Loucy (cell line): Measurements from ENCODE around the gene NPY.

Experiments
- EZH2phosphoT487 ChIP-seq: fragments of 200-600 bp; IDR thresholded peaks from 2 replicates; pipeline ENCODE4 v1.6.1; 2018; ENCODE audit warnings: antibody characterized with exemption, mild to moderate bottlenecking, moderate library complexity, borderline replicate concordance
- TF ChIP-seq, protein P1 (sequence below): fragments of 200-600 bp; sonication (generic); conservative IDR thresholded peaks from 2 replicates; pipeline ENCODE4 v1.5.1; 2014; ENCODE audit warnings: mild to moderate bottlenecking, antibody characterized with exemption, low read length

DNA sequence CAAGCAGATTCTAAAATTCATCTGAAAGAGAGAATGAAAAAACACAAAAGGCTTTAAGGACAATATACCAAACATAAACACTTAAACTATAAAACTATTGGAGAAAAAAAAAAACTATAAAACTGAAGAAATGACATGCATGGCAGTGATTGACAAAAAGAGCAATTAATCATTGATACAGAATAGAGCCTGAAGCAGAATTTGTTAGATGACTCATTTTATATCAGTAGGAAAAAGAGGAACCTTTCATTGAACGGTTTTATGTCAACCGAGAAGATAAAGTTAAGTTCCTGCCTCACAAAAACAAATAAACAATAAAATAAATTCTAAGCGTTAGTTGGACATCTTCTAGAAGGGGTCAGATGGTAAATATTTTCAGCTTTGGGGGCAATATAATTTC is 23.3 kb downstream of the NPY start:
- no peak for TF ChIP-seq EZH2phosphoT487
- TF ChIP-seq, protein P1, sequence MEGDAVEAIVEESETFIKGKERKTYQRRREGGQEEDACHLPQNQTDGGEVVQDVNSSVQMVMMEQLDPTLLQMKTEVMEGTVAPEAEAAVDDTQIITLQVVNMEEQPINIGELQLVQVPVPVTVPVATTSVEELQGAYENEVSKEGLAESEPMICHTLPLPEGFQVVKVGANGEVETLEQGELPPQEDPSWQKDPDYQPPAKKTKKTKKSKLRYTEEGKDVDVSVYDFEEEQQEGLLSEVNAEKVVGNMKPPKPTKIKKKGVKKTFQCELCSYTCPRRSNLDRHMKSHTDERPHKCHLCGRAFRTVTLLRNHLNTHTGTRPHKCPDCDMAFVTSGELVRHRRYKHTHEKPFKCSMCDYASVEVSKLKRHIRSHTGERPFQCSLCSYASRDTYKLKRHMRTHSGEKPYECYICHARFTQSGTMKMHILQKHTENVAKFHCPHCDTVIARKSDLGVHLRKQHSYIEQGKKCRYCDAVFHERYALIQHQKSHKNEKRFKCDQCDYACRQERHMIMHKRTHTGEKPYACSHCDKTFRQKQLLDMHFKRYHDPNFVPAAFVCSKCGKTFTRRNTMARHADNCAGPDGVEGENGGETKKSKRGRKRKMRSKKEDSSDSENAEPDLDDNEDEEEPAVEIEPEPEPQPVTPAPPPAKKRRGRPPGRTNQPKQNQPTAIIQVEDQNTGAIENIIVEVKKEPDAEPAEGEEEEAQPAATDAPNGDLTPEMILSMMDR: no peak
